DMS114 treated with DMSO at 0.1 percent for 48 hours (cell line): ENCODE measurements around the gene INSYN1.
"Not testable (repeated sequence)": the region's sequence is repeated elsewhere in the genome, so short reads cannot be mapped to it uniquely, and the experiment has no call there.

Experiments used
- DNase-seq: peaks from one replicate; lab custom pipeline; 2025; ENCODE audit not compliant: unreplicated experiment; lab: John Stamatoyannopoulos, UW

The INSYN1 gene, protein sequence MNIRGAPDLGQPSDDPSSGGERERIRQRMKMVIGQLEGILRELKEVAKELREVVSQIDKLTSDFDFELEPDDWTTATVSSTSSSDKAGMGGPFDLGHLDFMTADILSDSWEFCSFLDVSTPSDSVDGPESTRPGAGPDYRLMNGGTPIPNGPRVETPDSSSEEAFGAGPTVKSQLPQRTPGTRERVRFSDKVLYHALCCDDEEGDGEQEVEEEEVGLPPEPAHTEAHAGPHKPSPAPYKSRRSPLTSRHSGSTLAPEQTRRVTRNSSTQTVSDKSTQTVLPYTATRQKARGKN

DNA sequence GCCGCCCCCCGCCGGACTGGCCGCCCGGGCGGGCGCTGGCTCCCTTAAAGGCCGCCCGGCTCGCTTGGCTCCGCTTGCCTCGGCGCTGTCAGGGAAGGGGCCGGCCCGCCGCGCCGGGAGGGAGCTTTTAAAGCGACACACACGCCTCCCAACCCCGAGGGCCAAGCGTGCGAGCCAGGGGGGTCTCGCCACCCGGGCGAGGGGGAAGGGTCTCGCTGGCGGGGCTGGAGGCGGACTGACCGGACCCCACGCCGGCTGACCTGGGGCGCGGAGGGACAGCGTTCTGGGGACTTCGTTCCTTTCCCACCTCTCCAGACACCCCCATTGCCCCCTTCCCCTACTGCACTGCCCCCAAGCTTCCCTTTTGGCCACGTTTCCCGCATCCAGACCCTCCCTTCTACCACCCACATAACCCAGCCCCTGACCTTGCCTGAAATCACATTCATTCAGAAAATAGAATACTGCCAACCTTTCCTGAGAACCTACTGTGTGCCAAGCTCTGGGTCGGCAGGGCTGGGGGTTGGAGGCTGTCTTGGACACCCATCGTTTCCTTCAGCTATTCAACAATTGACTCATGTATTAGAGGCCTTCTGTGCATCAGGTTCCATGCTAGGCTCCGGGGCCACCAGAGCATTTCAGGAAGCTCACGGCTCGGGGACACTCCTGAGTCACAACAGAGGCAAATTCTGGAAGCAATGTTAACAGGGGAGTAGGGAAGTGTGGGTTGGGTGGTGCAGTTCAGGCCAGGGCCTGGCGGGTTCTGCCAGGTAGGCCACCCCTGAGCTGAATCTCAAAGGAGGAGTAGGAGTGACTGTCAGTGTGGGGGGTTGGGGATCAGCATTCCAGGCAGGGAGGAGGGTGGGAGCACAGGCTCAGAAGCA lies at the start of gene INSYN1:
INSYN1 (minus strand) TSS at position 102 of the 881 bp plus-strand sequence. CDS start 2,221 bp downstream, outside the sequence.
- DNase-seq, result no peak

DNA sequence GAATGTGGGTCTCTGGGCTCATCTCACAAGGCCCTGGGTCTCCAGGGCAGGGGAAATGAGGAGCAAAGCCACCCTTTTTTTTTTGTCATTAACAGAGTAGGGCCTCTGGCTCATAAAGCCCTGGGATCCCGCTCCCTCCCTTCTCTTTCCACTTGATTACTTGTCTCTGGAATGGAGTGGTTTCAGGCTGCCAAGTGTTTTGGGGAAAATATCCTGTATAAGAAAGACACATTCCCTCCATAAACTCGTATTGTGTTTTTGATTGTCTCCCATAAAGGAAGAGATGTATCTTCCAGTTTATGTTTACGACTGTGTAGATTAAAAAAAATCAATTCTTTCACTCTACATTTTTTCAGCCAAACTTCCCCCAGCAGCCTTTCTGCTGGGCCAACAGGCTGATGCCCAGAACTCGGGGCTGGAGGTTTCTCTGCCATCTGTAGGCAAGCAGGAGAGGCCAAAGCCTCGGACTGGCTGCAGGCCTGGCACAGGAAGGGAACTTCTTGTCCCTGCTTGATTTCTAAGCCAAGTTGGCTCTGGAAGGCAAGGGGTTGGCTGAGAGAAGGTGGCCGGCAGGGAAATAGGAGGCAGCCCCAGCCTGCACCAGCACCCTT lies 49.4 kb upstream of the INSYN1 start:
- no peak for DNase-seq

DNA sequence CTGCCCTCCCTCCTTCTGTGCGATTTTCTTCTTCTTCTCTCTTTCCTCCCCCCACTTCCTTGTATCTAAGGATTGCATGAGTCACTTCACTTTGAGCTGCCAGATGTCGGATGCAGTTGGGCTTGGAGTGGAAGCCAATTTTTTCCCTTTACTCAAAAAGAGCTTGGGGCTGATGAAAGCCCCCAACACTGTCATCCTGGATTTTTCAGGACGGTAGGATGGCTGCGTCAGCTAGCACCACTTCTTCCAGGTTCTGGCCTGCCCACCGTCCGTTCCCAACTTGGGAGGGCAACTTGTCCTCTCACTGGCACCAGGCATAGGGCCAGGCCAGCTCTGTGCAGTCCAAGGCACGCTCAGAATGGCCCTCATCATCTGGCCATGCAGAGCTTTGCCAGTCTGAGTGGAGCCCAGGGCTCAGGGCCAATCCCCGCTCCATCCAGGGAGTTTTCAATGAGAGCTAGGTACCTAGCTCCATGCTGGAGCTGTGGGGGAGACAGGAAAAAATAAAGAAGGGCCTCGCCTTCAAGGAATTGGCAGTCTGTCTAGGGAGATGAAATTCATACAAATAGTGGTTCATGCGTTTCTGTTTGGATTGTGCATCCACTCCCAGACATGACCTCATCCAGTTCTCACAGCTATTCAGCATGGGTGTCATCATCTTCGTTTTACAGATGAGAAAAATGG lies 47.7 kb upstream of the INSYN1 start:
- no peak for DNase-seq

DNA sequence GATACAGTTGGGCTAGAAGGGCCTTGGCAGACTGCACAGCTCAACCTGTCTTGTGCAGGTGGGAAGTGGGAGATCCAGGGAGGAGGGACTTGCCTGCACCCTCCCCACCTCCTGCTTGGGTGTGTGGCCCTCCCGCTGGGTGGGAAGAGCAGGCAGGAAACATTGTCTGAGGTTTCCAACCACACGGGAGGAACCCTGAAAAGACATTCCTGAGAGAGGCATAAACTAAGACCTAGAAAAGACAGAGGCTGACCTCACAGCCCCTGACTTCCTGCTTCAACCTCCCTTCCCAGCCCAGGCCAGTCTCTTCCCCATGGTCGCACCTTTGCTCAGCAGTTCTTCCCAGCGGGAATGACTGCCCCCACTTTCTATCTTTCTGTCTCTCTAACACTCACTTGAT lies 46.3 kb upstream of the INSYN1 start:
- DNase-seq, result no peak

DNA sequence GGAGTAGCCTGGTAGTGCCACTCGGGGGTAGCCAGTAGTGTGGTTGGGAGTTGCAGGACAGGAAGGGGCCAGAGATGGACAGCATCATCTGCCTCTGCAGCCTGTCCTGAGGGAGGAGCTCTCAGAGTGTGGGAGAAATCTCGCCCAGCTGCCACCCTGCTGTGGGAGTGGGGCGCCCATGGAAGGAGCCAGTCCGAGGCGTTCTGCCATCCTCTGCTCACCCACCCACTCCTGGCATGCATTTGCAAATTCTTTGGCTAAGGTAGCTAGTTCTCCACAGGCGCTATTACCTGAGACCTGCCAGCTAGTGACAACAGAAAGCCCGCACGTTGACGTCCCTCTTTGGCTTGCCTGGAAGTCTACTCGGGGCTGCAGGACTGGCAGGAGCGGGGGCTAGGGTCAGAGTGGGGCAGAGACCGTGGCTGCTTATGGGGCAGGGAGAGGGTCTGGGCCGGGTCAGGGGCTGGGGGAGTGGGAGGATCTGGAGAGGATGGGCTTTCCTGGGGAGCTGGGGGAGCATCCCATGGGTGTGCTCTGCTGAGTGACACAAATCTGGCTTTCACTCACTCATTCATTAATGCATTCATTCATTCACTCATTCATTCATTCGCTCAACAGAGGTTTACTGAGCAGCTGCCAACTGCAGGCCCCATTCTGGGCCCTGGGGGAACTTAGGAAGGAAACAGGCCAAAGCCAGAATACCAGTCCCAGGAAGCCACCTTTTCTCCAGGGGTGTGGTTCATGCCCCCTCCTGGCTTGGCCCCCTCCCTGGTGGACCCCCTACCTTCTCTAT lies 44.4 kb upstream of the INSYN1 start:
- DNase-seq, result no peak

DNA sequence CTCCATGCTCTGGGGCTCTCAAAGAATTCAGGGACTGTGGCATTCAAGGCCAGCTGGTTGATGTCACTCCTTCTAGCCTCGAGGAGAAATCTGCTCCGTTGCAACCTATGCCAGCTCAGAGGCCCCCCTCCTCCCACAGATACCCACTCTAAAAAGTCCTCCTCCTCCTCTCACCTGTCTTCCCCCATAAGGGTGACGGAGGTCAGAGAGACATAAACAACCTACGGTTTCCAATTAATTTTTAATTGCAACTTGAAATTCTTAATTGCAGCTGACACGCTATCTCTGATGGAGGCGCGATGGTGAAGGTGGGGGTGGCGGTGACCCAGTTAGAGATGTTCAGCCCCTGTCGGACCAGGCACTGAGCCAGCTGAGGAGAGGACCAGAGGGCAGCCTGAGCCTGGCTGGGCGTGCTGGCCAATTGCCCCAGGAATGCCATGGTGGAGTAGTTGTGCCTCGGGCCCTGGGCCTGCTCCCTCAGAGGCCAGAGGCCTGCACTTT lies 43.2 kb upstream of the INSYN1 start:
- DNase-seq, result no peak

DNA sequence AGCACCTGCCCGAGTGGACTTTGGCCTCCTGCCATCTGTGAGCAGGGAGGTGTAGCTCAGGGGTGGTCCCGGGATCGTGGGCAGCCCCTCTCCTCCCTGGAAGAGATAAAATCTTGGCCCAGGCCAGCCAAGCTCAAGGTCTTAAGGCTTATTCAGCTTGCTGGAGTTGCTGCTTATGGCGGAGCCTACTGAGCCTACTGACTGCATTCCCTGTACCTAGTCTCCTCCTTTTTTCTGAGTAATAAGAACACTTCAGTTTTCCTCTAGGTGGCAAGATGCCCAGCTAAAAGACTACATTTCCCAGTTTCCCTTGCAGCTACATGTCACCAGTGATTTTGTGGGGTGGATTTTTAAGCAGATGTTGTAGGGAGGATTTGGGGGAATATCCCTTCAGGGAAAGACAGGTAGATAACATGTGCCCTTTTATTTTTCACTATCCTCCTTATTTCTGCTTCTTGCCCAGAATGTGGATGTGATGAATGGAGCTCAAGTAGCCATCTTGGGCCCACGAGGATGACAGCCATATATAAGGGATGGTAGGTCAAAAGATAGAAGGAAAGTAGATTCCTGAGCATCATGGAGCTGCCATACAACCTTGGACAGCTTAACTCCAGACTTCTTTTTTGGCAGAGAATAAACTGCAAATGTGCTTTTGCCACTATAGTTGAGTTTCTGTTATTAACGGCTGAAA lies 41.4 kb upstream of the INSYN1 start:
- peak; percentile 45 for DNase-seq

DNA sequence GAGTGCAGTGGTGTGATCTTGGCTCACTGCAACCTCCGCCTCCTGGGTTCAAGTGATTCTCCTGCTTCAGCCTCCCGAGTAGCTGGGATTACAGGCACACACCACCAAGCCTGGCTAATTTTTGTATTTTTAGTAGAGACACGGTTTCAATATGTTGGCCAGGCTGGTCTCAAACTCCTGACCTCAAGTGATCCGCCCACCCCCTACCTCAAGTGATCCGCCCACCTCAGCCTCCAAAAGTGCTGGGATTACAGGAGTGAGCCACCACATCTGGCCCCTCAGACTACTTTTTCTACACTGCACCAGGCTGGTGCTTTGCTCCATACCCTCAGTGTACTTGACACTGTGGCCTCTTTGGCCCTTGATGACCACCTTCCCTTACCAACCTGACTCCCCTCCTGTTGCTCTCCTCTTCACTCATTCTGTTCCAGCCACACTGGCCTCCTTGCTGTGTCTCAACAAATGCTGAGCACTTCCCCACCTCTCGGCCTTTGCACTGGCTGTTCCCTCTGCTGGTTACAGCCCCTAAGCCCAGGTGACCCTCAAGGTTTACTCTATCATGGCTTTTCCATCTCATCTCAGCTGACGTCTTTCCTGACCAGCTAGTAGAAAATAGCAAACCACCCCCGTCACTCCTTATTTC lies 39.9 kb upstream of the INSYN1 start:
- DNase-seq, result not testable (repeated sequence)

DNA sequence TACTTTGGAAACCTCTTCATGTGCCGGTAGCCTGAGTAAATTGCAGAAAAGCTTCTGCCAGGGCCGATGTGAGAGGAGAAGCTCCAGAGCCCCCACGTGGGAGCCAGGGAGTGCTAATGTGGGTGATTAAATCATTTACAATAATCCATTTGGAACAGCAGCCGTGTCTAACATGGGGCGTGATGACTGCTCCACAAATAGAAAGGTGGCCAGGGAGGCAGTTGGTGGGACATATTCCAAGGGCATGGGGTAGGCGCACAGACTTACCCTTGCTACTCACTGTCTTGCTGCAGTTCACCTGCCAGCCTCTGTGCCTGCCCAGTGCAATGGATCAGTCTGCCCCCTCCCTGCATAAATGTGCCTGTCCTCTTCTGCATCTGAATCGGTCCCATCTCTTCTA lies 39.3 kb upstream of the INSYN1 start:
- DNase-seq, result no peak

DNA sequence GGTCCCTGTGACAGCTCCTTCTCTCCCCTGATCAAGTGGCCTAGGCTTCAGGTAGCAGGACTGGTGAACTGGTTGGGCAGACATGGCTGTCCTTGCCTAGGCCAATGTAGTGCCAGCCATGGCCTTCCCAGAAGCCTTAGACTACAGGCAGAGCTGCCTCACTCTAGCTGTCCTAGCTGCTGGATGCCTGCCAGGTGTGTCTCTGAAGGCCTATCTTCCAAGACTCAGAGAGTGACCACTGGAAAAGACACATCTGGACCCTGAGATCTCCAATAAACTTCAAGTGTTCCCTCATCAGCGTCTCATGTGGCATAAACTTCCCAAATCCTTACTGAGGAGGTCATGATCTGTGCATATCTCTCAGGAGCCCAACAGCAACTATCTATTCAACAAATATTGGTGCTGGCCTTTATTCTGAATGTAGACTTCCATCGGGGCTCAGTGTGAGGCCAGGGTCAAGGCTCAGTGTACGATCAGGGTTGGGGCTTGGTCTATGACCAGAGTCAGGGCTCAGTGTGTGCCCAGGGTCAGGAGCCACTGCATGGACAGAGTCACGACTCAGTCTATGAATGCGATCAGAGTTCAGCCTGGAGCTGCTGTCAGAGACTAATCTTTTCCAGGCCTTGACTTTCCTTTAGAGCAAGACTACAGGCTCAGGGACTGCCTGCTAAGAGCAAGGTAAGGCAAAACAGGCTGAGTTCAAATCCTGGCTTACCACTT lies 36.5 kb upstream of the INSYN1 start:
- no peak for DNase-seq

DNA sequence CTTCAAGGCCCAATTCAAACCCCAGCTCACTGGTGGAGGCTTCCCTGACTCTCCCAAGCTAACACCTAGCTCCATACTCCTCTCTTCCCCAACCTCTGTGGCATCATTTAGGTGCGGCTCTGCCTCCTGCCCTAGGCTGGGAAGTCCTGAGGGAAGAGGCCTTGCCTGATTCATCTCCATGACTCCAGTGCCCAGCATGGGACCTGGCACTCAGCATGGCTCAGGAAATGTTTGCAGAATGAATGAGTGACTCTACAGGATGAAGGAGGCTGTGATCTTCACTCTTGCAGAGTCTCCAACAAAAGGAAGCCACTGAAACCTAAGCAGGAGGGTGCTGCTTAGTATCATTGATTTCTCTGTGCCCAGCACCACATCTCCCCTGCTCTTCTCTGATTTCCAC lies 34.5 kb upstream of the INSYN1 start:
- DNase-seq, result no peak

DNA sequence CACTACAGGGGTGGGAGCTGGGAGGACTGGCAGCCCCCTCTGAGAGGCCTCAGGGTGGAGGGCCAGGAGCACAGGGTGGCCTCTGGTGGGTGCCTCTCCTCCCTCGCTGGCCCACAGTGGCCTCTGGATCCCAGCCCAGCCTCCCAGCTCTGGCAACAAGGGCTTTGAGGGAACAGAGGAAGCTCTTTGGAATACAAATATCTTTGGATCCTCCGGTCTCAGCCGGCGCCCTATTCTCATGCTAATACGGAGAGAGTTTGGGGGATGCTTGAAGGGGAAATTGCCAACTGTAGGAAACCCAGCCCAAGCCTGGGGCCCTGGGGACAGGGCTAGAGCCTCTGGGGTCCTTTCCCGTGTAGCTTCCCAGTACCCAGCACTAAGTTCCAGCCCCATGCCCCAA lies 33.4 kb upstream of the INSYN1 start:
- DNase-seq, result no peak

DNA sequence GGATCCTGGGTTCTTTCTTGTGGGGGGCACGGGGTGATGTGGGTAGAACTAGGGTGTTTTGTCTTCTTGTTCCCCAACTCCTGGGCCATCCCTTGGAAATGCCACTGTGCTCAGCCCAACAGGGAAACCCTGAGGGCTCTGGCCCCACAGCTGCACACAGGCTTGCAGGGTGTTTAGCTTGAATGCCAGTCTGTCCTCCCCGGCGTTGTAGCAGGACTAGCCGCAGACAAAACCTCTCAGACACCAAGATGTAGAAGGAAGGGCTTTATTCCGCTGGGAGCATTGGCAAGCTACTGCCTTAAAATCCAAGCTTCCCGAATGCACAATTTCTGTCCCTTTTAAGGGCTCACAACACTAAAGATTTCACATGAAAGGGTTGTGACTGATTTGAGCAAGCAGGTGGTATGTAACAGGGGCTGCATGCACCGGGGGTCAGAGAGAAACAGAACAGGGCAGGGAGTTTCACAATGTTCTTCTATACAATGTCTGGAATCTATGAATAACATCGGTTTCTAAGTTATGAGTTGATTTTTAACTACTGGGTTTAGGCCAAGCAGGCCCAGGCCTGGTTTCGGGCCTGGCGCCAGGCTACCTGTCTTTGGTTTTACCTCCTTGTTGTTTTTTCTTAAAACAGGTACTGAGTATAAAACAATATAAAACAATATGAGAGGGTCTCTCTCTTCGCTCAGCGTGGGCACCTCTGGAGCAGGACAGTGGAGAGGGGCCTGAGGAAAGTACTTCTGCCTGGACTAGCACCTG lies 32.3 kb upstream of the INSYN1 start:
- not testable (repeated sequence) for DNase-seq

DNA sequence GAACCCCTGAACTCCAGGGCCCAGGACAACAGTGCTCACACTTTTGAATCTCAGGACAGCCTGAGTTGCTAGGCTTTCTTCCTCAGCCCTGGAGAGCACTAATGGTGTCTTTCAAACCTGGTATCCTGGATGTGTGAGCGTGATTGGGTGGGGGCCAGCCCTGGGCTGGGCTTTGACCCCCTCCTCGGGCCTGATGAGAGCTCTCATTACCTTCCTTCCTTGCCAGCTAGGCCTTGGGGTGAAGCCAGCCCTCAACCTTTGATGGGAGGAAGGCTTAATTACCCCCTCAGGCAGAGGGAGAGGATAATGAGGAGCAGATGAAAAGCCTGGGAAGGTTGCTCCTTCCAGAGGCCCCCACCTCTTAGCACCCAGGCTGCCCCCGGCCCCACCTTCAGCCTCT lies 31.1 kb upstream of the INSYN1 start:
- no peak for DNase-seq

DNA sequence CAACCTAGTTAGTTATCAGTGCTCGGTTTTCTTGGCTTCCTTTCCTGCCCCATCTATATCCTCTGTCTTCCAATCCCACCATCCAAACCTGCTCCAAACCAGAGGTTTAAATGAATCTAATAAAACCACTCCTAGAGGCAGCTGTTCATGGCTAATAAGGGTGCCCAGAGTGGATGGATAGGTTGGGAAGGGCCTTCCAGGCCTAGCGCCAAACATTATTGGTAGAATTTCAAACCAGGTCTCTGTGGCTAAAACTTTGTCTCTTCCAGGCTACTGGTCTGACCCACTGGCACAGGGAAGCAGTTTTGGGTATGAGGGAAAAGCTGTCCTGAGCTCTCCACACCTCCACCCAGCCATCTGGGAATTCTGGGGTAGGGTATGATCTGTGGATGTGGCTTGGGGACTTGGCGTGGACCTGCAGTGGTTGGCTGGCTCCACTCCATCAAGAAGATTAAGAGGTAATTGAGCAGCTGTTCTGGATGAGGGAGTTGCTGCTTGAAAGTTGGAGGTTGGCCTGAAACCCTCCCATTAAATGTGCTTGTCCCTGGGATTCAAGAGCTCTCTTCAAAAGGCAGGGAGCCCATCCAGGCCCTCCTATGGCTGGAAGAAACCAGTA lies 29.3 kb upstream of the INSYN1 start:
- DNase-seq, result no peak

DNA sequence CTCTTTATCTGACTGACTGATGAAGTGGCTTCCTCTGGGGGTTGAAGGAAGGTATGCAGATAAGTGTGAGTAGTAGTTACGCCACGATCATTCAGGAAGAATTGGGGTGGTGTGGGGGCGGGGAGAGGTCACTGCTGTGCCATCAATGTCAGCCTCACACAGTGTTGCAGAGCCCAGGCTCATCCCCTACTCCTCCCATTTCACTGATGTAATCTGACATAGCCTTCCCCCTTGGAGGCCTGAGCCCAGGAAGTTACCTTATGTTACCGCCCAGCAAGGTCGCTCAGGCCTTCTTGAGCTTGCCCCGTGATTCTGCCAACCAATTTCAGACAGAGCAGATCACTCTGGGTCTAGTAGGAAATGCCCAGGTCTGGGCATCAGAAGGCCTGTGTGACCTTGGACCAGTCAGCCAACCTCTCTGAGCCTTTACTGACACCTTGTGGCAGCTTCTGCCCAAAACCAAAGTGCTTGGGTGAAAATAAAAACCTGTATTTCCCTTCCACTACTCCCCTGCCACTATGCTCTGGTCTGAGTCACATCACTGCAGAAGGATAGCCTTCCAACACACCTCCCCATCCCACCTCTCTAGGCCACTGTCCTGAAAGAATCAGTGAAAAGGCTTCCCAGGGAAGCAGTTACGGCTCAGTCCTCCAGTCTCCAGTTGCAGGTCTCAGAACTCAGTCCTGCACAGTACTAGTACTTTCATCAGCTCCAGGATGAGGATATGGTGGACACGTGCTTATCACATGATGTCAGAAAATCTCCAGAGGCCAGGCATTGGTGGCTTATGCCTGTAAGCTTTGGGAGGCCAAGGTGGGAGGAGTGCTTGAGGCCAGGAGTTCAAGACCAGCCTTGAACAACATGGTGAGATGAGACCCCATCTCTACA lies 28.1 kb upstream of the INSYN1 start:
- no peak for DNase-seq
